ENCODE data around the gene ZBTB48.
"Not testable (repeated sequence)": the region's sequence is repeated elsewhere in the genome, so short reads cannot be mapped to it uniquely, and the experiment has no call there.

The ZBTB48 gene

GRCh38 chr1:6635910-6636760, 56.3 kb downstream of the ZBTB48 start:
- H3K4me3 ChIP-seq (ENCODE audit: low read length): no peak overlapping the region
- no peaks in the 10 kb centered on the region for H3K4me1 ChIP-seq (ENCODE audit: insufficient read depth, low read length)
- H3K27ac ChIP-seq (ENCODE audit: low read length): no peak overlapping the region
- peaks cover 90% of the 10 kb centered on the region for H3K36me3 ChIP-seq (ENCODE audit: insufficient read depth, low read depth, low read length)
- H3K27me3 ChIP-seq (ENCODE audit: insufficient read depth, low read length): no peaks in the 10 kb centered on the region
- no peaks in the 10 kb centered on the region for H3K9me3 ChIP-seq (ENCODE audit: insufficient read depth, low read depth, low read length)
- H3K9ac ChIP-seq (ENCODE audit: low read depth, low read length): no peak overlapping the region

DNA sequence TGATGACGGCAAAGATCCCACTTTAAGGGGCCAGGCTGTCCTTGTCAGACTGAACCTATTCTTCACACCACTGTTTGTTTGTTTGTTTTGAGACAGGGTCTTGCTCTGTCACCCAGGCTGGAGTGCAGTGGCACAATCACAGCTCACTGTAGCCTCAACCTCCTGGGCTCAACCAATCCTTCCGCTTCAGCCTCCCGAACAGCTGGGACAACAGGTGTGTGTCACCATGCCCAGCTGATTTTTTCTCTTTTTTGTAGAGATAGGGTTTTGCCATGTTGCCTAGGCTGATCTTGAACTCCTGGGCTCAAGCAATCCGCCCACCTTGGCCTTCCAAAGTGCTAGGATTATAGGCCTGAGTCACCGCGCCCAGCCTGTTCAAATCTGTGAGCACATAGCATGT, 57.0 kb downstream of the ZBTB48 start:
- not testable (repeated sequence) for H3K9me3 ChIP-seq (ENCODE audit: insufficient read depth, low read depth, low read length); H3K9ac ChIP-seq (ENCODE audit: low read depth, low read length); H3K27me3 ChIP-seq (ENCODE audit: insufficient read depth, low read length); H3K4me3 ChIP-seq (ENCODE audit: low read length); H3K4me1 ChIP-seq (ENCODE audit: insufficient read depth, low read length); H3K27ac ChIP-seq (ENCODE audit: low read length)
- H3K36me3 ChIP-seq (ENCODE audit: insufficient read depth, low read depth, low read length): peaks cover 94% of the 10 kb centered on the region

DNA sequence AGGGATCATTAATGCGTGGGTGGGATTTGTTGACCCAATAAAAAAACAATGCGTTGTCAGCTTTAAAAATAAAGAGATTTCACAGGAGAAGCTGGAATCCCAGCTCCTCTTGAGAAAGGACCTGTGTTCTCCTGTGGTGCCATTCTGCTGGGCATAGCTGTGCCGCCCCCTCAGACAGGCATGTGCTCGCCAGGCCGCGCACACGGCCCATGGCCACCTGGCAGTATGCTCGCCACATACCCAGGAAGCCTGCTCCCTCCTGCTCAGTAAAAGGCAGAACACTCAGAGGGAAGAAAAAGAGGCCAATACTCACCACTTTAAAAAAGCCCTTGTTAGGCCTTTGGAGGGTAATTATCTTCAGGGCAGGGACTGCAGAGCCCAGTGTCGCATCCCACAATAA, 58.0 kb downstream of the ZBTB48 start:
- no peak overlapping the region for H3K9ac ChIP-seq (ENCODE audit: low read depth, low read length)
- no peaks in the 10 kb centered on the region for H3K9me3 ChIP-seq (ENCODE audit: insufficient read depth, low read depth, low read length)
- H3K4me1 ChIP-seq (ENCODE audit: insufficient read depth, low read length): no peaks in the 10 kb centered on the region
- no peaks in the 10 kb centered on the region for H3K27me3 ChIP-seq (ENCODE audit: insufficient read depth, low read length)
- H3K27ac ChIP-seq (ENCODE audit: low read length): no peak overlapping the region
- peaks cover 97% of the 10 kb centered on the region for H3K36me3 ChIP-seq (ENCODE audit: insufficient read depth, low read depth, low read length)
- no peak overlapping the region for H3K4me3 ChIP-seq (ENCODE audit: low read length)

DNA sequence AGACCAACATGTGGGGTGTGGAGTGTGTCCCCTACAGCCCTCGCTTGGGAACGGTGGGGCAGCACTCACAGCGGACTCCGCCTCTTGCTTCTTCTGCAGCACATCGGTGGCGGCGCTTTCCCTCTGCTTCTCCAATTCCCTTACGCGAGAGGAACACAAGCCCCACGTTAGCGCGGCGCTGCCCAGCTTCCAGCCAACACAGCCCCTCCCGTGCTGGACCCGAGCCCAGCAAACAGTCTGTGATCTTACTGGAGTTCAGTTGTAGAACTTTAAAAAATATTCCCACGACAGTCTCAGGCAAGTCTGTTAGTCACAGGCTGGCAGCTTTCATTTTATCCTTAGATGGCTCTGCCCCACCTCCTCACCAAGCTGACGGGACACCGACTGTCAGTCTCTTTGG, 58.4 kb downstream of the ZBTB48 start:
- H3K4me1 ChIP-seq (ENCODE audit: insufficient read depth, low read length): no peaks in the 10 kb centered on the region
- no peak overlapping the region for H3K27ac ChIP-seq (ENCODE audit: low read length)
- no peaks in the 10 kb centered on the region for H3K27me3 ChIP-seq (ENCODE audit: insufficient read depth, low read length)
- H3K9me3 ChIP-seq (ENCODE audit: insufficient read depth, low read depth, low read length): no peaks in the 10 kb centered on the region
- H3K36me3 ChIP-seq (ENCODE audit: insufficient read depth, low read depth, low read length): peaks cover 95% of the 10 kb centered on the region
- no peak overlapping the region for H3K9ac ChIP-seq (ENCODE audit: low read depth, low read length)
- H3K4me3 ChIP-seq (ENCODE audit: low read length): no peak overlapping the region
